Measurements from ENCODE around the gene HOOK2.
"Not testable (repeated sequence)": the region's sequence is repeated elsewhere in the genome, so short reads cannot be mapped to it uniquely, and the experiment has no call there.

The HOOK2 gene

GRCh38 chr19:12800923-12801465 lies 25.6 kb upstream of the HOOK2 start:
- peak overlapping the region; percentile 84 for H3K9ac ChIP-seq (ENCODE audit: low read length)
- H3K4me3 ChIP-seq (ENCODE audit: low read depth in 1 of 2, low read length in 2 of 2): peak overlapping the region; percentile 61 to 94
- peaks cover 23% of the 10 kb centered on the region for H3K4me1 ChIP-seq (ENCODE audit: insufficient read depth, low read length)
- H3K27me3 ChIP-seq (ENCODE audit: control insufficient read depth in 1 of 2, insufficient read depth in 2 of 2, low read length in 2 of 2): no peaks in the 10 kb centered on the region
- peak overlapping the region; percentile 69 for H3K27ac ChIP-seq (ENCODE audit: low read depth, low read length)
- H3K9me3 ChIP-seq (ENCODE audit: low read length): no peaks in the 10 kb centered on the region
- H3K36me3 ChIP-seq (ENCODE audit: insufficient read depth, low read length): peaks cover 22% of the 10 kb centered on the region

GRCh38 chr19:12800466-12800770 lies 25.1 kb upstream of the HOOK2 start:
- Histone ChIP-seq H3K4me3 (ENCODE audit: low read depth in 1 of 2, low read length in 2 of 2) (peak overlapping the region in 1 of 2 donors; percentile 94), H3K4me1 (ENCODE audit: insufficient read depth, low read length) (peaks cover 24% of the 10 kb centered on the region), H3K27me3 (ENCODE audit: control insufficient read depth in 1 of 2, insufficient read depth in 2 of 2, low read length in 2 of 2) (no peaks in the 10 kb centered on the region), H3K9ac (ENCODE audit: low read length) (peak overlapping the region; percentile 84), H3K9me3 (ENCODE audit: low read length) (no peaks in the 10 kb centered on the region), H3K36me3 (ENCODE audit: insufficient read depth, low read length) (peaks cover 22% of the 10 kb centered on the region), H3K27ac (ENCODE audit: low read depth, low read length) (no peak overlapping the region)

GRCh38 chr19:12799742-12800465 lies 24.6 kb upstream of the HOOK2 start:
- Histone ChIP-seq H3K4me3 (ENCODE audit: low read depth in 1 of 2, low read length in 2 of 2) (peak overlapping the region in 1 of 2 donors; percentile 94), H3K36me3 (ENCODE audit: insufficient read depth, low read length) (peaks cover 22% of the 10 kb centered on the region), H3K9me3 (ENCODE audit: low read length) (no peaks in the 10 kb centered on the region), H3K27me3 (ENCODE audit: control insufficient read depth in 1 of 2, insufficient read depth in 2 of 2, low read length in 2 of 2) (no peaks in the 10 kb centered on the region), H3K9ac (ENCODE audit: low read length) (peak overlapping the region; percentile 84), H3K4me1 (ENCODE audit: insufficient read depth, low read length) (peaks cover 24% of the 10 kb centered on the region), H3K27ac (ENCODE audit: low read depth, low read length) (no peak overlapping the region)

GRCh38 chr19:12797607-12798006 lies 22.3 kb upstream of the HOOK2 start:
- H3K27me3 ChIP-seq (ENCODE audit: control insufficient read depth in 1 of 2, insufficient read depth in 2 of 2, low read length in 2 of 2); H3K9ac ChIP-seq (ENCODE audit: low read length); H3K9me3 ChIP-seq (ENCODE audit: low read length); H3K27ac ChIP-seq (ENCODE audit: low read depth, low read length); H3K4me3 ChIP-seq (ENCODE audit: low read depth in 1 of 2, low read length in 2 of 2): not testable (repeated sequence)
- Histone ChIP-seq H3K36me3 (ENCODE audit: insufficient read depth, low read length) (peaks cover 22% of the 10 kb centered on the region), H3K4me1 (ENCODE audit: insufficient read depth, low read length) (peaks cover 24% of the 10 kb centered on the region)

GRCh38 chr19:12797141-12797587 lies 21.8 kb upstream of the HOOK2 start:
- no peak overlapping the region for H3K9ac ChIP-seq (ENCODE audit: low read length)
- H3K4me3 ChIP-seq (ENCODE audit: low read depth in 1 of 2, low read length in 2 of 2): no peak overlapping the region
- H3K27ac ChIP-seq (ENCODE audit: low read depth, low read length): no peak overlapping the region
- peaks cover 22% of the 10 kb centered on the region for H3K36me3 ChIP-seq (ENCODE audit: insufficient read depth, low read length)
- no peaks in the 10 kb centered on the region for H3K27me3 ChIP-seq (ENCODE audit: control insufficient read depth in 1 of 2, insufficient read depth in 2 of 2, low read length in 2 of 2)
- H3K9me3 ChIP-seq (ENCODE audit: low read length): no peaks in the 10 kb centered on the region
- peaks cover 19% of the 10 kb centered on the region for H3K4me1 ChIP-seq (ENCODE audit: insufficient read depth, low read length)

- Histone ChIP-seq H3K27ac (ENCODE audit: low read depth, low read length) (peak overlapping the region; percentile 28), H3K9ac (ENCODE audit: low read length) (no peak overlapping the region), H3K36me3 (ENCODE audit: insufficient read depth, low read length) (peaks cover 22% of the 10 kb centered on the region), H3K4me1 (ENCODE audit: insufficient read depth, low read length) (peaks cover 19% of the 10 kb centered on the region), H3K9me3 (ENCODE audit: low read length) (no peaks in the 10 kb centered on the region), H3K27me3 (ENCODE audit: control insufficient read depth in 1 of 2, insufficient read depth in 2 of 2, low read length in 2 of 2) (no peaks in the 10 kb centered on the region), H3K4me3 (ENCODE audit: low read depth in 1 of 2, low read length in 2 of 2) (no peak overlapping the region)
Measured at GRCh38 chr19:12796146-12797071, 21.1 kb upstream of the HOOK2 start.

GRCh38 chr19:12794971-12795381 lies 19.6 kb upstream of the HOOK2 start:
- Histone ChIP-seq H3K4me1 (ENCODE audit: insufficient read depth, low read length) (peaks cover 17% of the 10 kb centered on the region), H3K4me3 (ENCODE audit: low read depth in 1 of 2, low read length in 2 of 2) (no peak overlapping the region), H3K27ac (ENCODE audit: low read depth, low read length) (peak overlapping the region; percentile 99)

GRCh38 chr19:12794196-12794941 lies 19.0 kb upstream of the HOOK2 start:
- peak overlapping the region; percentile 99 for H3K27ac ChIP-seq (ENCODE audit: low read depth, low read length)
- H3K36me3 ChIP-seq (ENCODE audit: insufficient read depth, low read length): peaks cover 9% of the 10 kb centered on the region
- peak overlapping the region; percentile 82 to 90 for H3K4me3 ChIP-seq (ENCODE audit: low read depth in 1 of 2, low read length in 2 of 2)
- peak overlapping the region; percentile 56 for H3K9ac ChIP-seq (ENCODE audit: low read length)
- H3K4me1 ChIP-seq (ENCODE audit: insufficient read depth, low read length): peaks cover 16% of the 10 kb centered on the region
- H3K9me3 ChIP-seq (ENCODE audit: low read length): no peaks in the 10 kb centered on the region
- no peaks in the 10 kb centered on the region for H3K27me3 ChIP-seq (ENCODE audit: control insufficient read depth in 1 of 2, insufficient read depth in 2 of 2, low read length in 2 of 2)

More at GRCh38 chr19:12794971-12795381, 19.6 kb upstream of the HOOK2 start:
- Histone ChIP-seq H3K9ac (ENCODE audit: low read length) (no peak overlapping the region), H3K9me3 (ENCODE audit: low read length) (no peaks in the 10 kb centered on the region), H3K36me3 (ENCODE audit: insufficient read depth, low read length) (peaks cover 15% of the 10 kb centered on the region), H3K27me3 (ENCODE audit: control insufficient read depth in 1 of 2, insufficient read depth in 2 of 2, low read length in 2 of 2) (no peaks in the 10 kb centered on the region)

- H3K4me3 ChIP-seq (ENCODE audit: low read depth in 1 of 2, low read length in 2 of 2): peak overlapping the region; percentile 82 to 90
- H3K27ac ChIP-seq (ENCODE audit: low read depth, low read length): peak overlapping the region; percentile 99
- peak overlapping the region; percentile 99 for H3K9ac ChIP-seq (ENCODE audit: low read length)
- H3K27me3 ChIP-seq (ENCODE audit: control insufficient read depth in 1 of 2, insufficient read depth in 2 of 2, low read length in 2 of 2): no peaks in the 10 kb centered on the region
- peaks cover 7% of the 10 kb centered on the region for H3K36me3 ChIP-seq (ENCODE audit: insufficient read depth, low read length)
- peaks cover 24% of the 10 kb centered on the region for H3K4me1 ChIP-seq (ENCODE audit: insufficient read depth, low read length)
- H3K9me3 ChIP-seq (ENCODE audit: low read length): no peaks in the 10 kb centered on the region
Measured at GRCh38 chr19:12793290-12794195, 18.2 kb upstream of the HOOK2 start.

GRCh38 chr19:12792853-12793289 lies 17.5 kb upstream of the HOOK2 start:
- Histone ChIP-seq H3K4me1 (ENCODE audit: insufficient read depth, low read length) (peaks cover 31% of the 10 kb centered on the region), H3K27ac (ENCODE audit: low read depth, low read length) (peak overlapping the region; percentile 99), H3K27me3 (ENCODE audit: control insufficient read depth in 1 of 2, insufficient read depth in 2 of 2, low read length in 2 of 2) (no peaks in the 10 kb centered on the region), H3K4me3 (ENCODE audit: low read depth in 1 of 2, low read length in 2 of 2) (peak overlapping the region; percentile 82 to 90), H3K9ac (ENCODE audit: low read length) (peak overlapping the region; percentile 99), H3K9me3 (ENCODE audit: low read length) (no peaks in the 10 kb centered on the region), H3K36me3 (ENCODE audit: insufficient read depth, low read length) (peaks cover 7% of the 10 kb centered on the region)
